Heart left ventricle (tissue), 13 donors: ENCODE measurements around the gene PPARG.
"Not testable (repeated sequence)": the region's sequence is repeated elsewhere in the genome, so short reads cannot be mapped to it uniquely, and the experiment has no call there.

ENCODE experiments used
- POLR2A ChIP-seq, 2 donors: fragments of 450-650 bp; IDR thresholded peaks; one replicate each; pipeline ENCODE4 v1.6.1; 2017; ENCODE audit warnings: antibody characterized with exemption in 2 of 2, mild to moderate bottlenecking in 2 of 2, moderate library complexity in 2 of 2
- TF ChIP-seq, protein P1 (sequence below), 12 donors: fragments of 200-600 bp; sonication (generic) in 4 of 12; IDR thresholded peaks; one replicate each; pipeline versions ENCODE4 v1.5.0 to v1.8.0; 2018 to 2022; ENCODE audit warnings: antibody characterized with exemption in 12 of 12, mild to moderate bottlenecking in 5 of 12
- donor health status: ischemic (EF 13 %, LVEDD 7.1; RV severe dilation, severe dysfunction).
- donor health status: DM: no; HTN: yes; CAD: no.
- donor health status: DM: no; HTN: no; CAD: no.
- donor health status: ischemic (EF 25% LVEDD 6.9; RV normal size, moderate dysfunction).
- donor health status: ischemic (EF 25% LVEDD 5.7; RV mildly dilated, moderate dysfunction).
- donor health status: ischemic (EF 35%, LVEDD 5.7; RV mildly dilated, moderate dysfunction).
- donor health status: nonischemic (EF 11% LVEDD 7.7; RV severe dilation, severe dysfunction).
- donor health status: DM: yes; HTN: yes; CAD: no.
- donor health status: PGD.
- donor health status: ischemic (EF 29% LVEDD 5.4; RV normal size, mild dysfunction).
- donor health status: nonischemic (EF 23%, LVEDD 6.1; RV moderate dilation, normal function).

DNA sequence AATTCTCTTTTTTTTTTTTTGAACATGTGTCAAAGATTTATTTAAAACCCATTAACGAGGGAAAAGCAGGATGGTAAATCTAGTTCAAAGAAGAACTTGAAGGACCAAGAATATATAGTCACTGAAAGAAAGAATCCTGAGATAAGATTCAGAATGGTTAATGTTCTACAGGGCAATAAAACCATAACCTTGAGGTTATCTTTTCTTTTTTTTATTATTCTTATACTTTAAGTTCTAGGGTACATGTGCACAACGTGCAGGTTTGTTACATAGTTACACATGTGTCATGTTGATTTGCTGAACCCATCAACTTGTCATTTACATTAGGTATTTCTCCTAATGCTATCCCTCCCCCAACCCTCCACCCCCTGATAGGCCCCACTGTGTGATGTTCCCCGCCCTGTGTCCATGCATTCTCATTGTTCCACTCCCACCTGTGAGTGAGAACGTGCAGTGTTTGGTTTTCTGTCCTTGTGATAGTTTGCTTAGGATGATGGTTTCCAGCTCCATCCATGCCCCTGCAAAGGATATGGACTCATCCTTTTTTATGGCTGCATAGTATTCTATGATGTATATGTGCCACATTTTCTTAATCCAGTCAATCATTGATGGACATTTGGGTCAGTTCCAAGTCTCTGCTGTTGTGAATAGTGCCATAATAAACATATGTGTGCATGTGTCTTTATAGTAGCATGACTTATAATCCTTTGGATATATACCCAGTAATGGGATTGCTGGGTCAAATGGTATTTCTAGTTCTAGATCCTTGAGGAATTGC lies 97.8 kb downstream of the PPARG start:
- TF ChIP-seq, protein P1, sequence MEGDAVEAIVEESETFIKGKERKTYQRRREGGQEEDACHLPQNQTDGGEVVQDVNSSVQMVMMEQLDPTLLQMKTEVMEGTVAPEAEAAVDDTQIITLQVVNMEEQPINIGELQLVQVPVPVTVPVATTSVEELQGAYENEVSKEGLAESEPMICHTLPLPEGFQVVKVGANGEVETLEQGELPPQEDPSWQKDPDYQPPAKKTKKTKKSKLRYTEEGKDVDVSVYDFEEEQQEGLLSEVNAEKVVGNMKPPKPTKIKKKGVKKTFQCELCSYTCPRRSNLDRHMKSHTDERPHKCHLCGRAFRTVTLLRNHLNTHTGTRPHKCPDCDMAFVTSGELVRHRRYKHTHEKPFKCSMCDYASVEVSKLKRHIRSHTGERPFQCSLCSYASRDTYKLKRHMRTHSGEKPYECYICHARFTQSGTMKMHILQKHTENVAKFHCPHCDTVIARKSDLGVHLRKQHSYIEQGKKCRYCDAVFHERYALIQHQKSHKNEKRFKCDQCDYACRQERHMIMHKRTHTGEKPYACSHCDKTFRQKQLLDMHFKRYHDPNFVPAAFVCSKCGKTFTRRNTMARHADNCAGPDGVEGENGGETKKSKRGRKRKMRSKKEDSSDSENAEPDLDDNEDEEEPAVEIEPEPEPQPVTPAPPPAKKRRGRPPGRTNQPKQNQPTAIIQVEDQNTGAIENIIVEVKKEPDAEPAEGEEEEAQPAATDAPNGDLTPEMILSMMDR (IDR thresholded peaks at IDR 0.05): not testable (repeated sequence)
- not testable (repeated sequence) for TF ChIP-seq POLR2A (IDR thresholded peaks at IDR 0.05)
